Brain microvascular endothelial cell (primary cell): ENCODE measurements around the gene RNASET2.
"Not testable (repeated sequence)": the region's sequence is repeated elsewhere in the genome, so short reads cannot be mapped to it uniquely, and the experiment has no call there.

Source experiments
- DNase-seq: peaks from one replicate; pipeline ENCODE4 v3.0.0-alpha.2; 2020
- H3K27ac ChIP-seq: fragments of 250-450 bp; sonication (Bioruptor Pico); 2 replicates; pipeline ENCODE4 v1.5.1; 2020; ENCODE audit warnings: mild to moderate bottlenecking, moderate library complexity
- H3K27me3 ChIP-seq: fragments of 250-450 bp; sonication (Bioruptor Pico); replicated peaks from 2 replicates; pipeline ENCODE4 v1.5.1; 2020; ENCODE audit warnings: mild to moderate bottlenecking
- H3K36me3 ChIP-seq: fragments of 250-450 bp; sonication (Bioruptor Pico); replicated peaks from 2 replicates; pipeline ENCODE4 v1.5.1; 2020; ENCODE audit warnings: mild to moderate bottlenecking
- H3K4me3 ChIP-seq: 2 replicates; pipeline ENCODE4 v1.5.1; 2011; ENCODE audit warnings: low read depth, mild to moderate bottlenecking, control low read depth, low read length, moderate library complexity
- CTCF ChIP-seq: IDR thresholded peaks from 2 replicates; pipeline ENCODE4 v1.5.1; 2011; ENCODE audit warnings: low read depth, mild to moderate bottlenecking, moderate library complexity, low read length, control low read depth, inconsistent platforms; ENCODE audit errors: missing control alignments
- in situ Hi-C: cut with HindIII; loops from 2 replicates; pipeline ENCODE4 v1.10.0; 2017; ENCODE audit warnings: low sequenced_read_pairs, low pct_ligation_motif_present

Gene RNASET2

DNA sequence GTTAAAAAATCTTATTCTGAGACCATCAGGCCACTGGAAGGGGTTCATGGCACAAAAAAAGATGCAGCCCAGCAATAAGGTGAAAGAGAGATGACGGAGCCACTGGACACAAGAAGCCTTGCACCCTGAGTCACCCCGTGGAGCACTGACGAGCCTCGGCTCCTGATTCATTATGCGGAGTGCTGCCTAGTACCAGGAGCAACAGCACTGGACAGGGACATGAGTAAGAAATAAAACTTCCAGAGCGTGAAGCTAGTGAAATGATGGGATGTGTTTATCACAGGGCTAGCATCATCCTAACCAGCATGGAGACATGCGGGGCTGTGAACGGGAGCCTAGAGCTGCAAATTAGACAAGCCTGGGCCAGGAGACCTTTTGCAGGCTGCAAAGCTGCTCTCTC lies 53.3 kb downstream of the RNASET2 start:
- DNase-seq, result peak; percentile 63
- H3K4me3 ChIP-seq, result no peak overlapping the region
- H3K27me3 ChIP-seq, result peaks cover 11% of the 10 kb centered on the region
- in situ Hi-C loops, result no loop called here
- no peaks in the 10 kb centered on the region for H3K36me3 ChIP-seq
- TF ChIP-seq CTCF, result no peak
- H3K27ac ChIP-seq, result no peak overlapping the region

- no peak for DNase-seq
- Histone ChIP-seq H3K4me3 (no peak overlapping the region), H3K27me3 (peaks cover 11% of the 10 kb centered on the region), H3K36me3 (no peaks in the 10 kb centered on the region), H3K27ac (no peak overlapping the region)
- in situ Hi-C loops, result no loop called here
- no peak for TF ChIP-seq CTCF
Observed at GRCh38 chr6:166902211-166902755, 54.1 kb downstream of the RNASET2 start.

- in situ Hi-C loops, result no loop called here
- Histone ChIP-seq H3K27me3 (peaks cover 11% of the 10 kb centered on the region), H3K4me3 (no peak overlapping the region), H3K27ac (no peak overlapping the region), H3K36me3 (no peaks in the 10 kb centered on the region)
- no peak for DNase-seq
- TF ChIP-seq CTCF, result no peak
Observed at GRCh38 chr6:166901626-166902025, 54.7 kb downstream of the RNASET2 start.

DNA sequence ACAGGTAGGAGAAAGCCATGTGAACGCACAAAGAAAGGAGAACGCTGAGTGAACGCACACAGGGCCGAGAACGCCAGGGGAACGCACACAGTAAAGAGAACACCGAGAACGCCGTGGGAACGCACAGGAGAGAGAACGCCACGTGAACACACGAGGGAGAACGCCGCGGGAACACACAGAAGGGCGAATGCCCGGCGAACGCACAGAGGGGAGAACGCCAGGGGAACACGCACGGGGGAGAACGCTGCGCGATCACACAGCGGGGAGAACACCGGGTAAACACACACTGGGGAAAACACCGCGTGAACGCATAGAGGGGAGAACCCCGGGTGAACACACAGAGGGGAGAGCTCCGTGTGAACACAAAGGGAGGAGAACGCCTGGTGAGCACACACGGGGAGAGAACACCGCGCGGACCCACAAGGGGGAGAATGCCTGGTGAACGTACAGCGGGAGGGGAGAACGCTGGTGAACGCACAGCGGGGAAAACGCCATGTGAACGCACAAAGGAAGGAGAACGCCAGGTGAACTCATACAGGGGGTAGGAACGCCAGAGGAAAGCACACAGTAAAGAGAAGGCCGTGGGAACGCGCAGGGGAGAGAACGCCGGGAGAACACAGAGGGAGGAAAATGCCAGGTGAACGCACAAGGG lies 55.3 kb downstream of the RNASET2 start:
- H3K4me3 ChIP-seq, result no peak overlapping the region
- H3K27ac ChIP-seq, result no peak overlapping the region
- H3K36me3 ChIP-seq, result no peaks in the 10 kb centered on the region
- no peak for DNase-seq
- in situ Hi-C loops, result no loop called here
- peaks cover 11% of the 10 kb centered on the region for H3K27me3 ChIP-seq
- TF ChIP-seq CTCF, result no peak

DNA sequence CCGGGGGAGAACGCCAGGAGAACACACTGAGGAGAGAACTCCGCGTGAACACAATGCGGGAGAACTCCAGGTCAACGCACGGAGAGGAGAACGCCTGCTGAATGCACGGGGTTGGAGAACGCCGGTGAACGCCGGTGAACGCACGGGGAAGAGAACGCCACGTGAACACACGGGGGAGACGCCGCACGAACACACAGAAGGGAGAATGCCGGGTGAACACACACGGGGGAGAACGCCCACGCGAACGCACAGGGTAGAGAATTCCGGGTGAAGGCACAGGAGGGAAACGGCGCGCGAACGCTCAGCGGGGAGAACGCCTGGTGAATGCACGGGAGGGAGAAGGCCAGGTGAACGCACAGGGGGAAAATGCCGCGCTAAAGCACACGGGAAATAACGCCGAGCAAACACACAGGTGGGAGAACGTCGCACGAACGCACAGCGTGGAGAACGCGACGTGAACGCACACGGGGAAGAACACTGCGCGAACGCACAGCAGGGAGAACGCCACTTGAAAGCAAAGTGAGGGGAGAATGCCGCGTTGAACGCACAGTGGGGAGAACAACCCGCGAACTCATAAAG lies 56.1 kb downstream of the RNASET2 start:
- Histone ChIP-seq H3K27ac (no peak overlapping the region), H3K36me3 (no peaks in the 10 kb centered on the region), H3K27me3 (peaks cover 8% of the 10 kb centered on the region), H3K4me3 (no peak overlapping the region)
- no peak for TF ChIP-seq CTCF
- in situ Hi-C loops, result no loop called here
- no peak for DNase-seq

- no peaks in the 10 kb centered on the region for H3K36me3 ChIP-seq
- in situ Hi-C loops, result no loop called here
Observed at GRCh38 chr6:166898910-166899309, 57.4 kb downstream of the RNASET2 start.

GRCh38 chr6:166894614-166895013 lies 61.7 kb downstream of the RNASET2 start:
- H3K27ac ChIP-seq, H3K4me3 ChIP-seq, in situ Hi-C loops, H3K36me3 ChIP-seq, DNase-seq, H3K27me3 ChIP-seq: not testable (repeated sequence)

More at GRCh38 chr6:166898910-166899309, 57.4 kb downstream of the RNASET2 start:
- DNase-seq, result no peak
- no peak for TF ChIP-seq CTCF
- H3K4me3 ChIP-seq, result no peak overlapping the region
- H3K27ac ChIP-seq, result no peak overlapping the region
- H3K27me3 ChIP-seq, result no peaks in the 10 kb centered on the region

DNA sequence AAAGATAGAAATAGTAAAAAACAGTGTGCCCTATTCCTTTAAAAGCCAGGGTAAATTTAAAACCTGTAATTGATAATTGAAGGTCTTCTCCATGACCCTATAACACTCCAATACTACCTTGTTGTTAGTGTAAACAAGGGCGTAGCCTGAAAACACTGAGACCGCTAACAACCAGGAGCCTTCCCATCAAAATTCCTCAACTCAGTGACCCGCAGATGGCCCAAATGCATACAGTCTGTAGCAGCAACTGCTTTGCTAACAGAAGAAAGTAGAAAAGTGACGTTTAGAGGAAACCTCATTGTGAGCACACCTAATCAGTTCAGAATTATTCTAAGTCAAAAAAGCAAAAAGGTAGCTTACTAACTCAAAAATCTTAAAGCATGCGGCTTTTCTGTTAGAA lies 63.9 kb downstream of the RNASET2 start:
- H3K36me3 ChIP-seq, H3K27me3 ChIP-seq, H3K27ac ChIP-seq, H3K4me3 ChIP-seq, DNase-seq, in situ Hi-C loops: not testable (repeated sequence)

DNA sequence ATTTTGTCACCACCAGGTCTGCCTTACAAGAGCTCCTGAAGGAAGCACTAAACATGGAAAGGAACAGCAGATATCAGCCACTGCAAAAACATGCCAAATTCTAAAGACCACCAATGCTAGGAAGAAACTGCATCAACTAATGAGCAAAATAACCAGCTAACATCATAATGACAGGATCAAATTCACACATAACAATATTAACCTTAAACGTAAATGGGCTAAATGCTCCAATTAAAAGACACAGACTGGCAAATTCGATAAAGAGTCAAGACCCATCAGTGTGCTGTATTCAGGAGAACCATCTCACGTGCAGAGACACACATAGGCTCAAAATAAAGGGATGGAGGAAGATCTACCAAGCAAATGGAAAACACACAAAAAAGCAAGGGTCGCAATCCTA lies 69.6 kb downstream of the RNASET2 start:
- DNase-seq, H3K36me3 ChIP-seq, H3K27ac ChIP-seq, H3K4me3 ChIP-seq, H3K27me3 ChIP-seq, in situ Hi-C loops: not testable (repeated sequence)
